GM18526 (cell line): ENCODE measurements around the gene GPAM.

Experiments used
- POLR2A ChIP-seq: IDR thresholded peaks from 3 replicates; pipeline ENCODE4 v1.6.1; 2011; ENCODE audit not compliant: insufficient read length; ENCODE audit errors: extremely low read depth

Gene GPAM

GRCh38 chr10:112126901-112127300 is 56.7 kb downstream of the GPAM start:
- no peak for TF ChIP-seq POLR2A

GRCh38 chr10:112126172-112126571 is 57.4 kb downstream of the GPAM start:
- no peak for TF ChIP-seq POLR2A

GRCh38 chr10:112124866-112125265 is 58.7 kb downstream of the GPAM start:
- no peak for TF ChIP-seq POLR2A

- TF ChIP-seq POLR2A: no peak
Measured at GRCh38 chr10:112122827-112123226, 60.7 kb downstream of the GPAM start.

- no peak for TF ChIP-seq POLR2A
Measured at GRCh38 chr10:112120491-112120890, 63.1 kb downstream of the GPAM start.

GRCh38 chr10:112115781-112116385 is 67.7 kb downstream of the GPAM start:
- TF ChIP-seq POLR2A: no peak
